NCI-H128 (cell line): Measurements from ENCODE around the gene PRMT7.

ENCODE experiments used
- DNase-seq: peaks from one replicate; lab custom pipeline; 2025; ENCODE audit not compliant: unreplicated experiment; lab: John Stamatoyannopoulos, UW

The PRMT7 gene

GRCh38 chr16:68389006-68389405 is 78.2 kb downstream of the PRMT7 start:
- DNase-seq: no peak

DNA sequence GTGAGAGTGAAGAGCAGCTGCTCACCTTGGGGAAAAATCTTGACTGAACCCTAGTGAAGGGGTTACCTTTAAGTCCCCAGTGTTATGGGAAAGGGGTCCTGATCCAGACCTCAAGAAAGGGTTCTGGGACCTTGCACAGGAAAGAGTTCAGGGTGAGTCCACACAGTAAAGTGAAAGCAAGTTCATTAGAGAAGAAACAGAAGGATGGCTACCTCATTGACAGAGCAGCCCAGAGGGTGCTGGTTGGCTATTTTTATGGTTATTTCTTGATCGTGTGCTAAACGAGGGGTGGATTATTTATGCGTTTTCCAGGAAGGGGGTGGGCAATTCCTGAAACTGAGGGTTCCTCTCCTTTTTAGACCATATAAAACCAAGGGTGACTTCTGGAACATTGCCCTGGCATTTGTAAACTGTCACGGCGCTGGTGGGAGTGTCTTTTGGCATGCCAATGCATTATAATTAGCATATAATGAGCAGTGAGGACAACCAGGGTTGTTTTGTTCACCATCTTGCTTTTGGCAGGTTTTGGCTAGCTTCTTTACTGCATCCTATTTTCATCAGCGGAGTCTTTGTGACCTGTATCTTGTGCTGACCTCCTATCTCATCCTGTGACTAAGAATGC is 79.0 kb downstream of the PRMT7 start:
- DNase-seq: no peak

DNA sequence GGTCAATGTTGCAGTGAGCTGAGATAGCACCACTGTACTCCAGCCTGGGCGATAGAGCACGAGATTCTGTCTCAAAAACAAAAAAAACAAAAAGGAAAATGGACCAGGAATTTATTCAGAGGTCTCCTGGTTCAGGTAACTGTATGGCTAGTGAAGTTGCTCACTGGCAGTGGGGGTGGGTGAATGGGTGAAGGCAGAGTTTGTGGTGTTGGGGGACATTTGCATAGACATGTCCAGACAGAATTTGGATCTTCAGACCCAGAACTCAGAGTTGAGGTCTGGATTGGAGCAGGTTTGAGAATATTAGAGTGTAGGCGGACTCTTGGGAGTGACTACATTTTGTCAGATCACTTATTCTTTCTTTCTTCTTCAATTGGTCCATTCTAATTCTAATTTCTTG is 82.5 kb downstream of the PRMT7 start:
- no peak for DNase-seq

- DNase-seq: no peak
Measured at GRCh38 chr16:68395167-68395786, 84.5 kb downstream of the PRMT7 start.

DNA sequence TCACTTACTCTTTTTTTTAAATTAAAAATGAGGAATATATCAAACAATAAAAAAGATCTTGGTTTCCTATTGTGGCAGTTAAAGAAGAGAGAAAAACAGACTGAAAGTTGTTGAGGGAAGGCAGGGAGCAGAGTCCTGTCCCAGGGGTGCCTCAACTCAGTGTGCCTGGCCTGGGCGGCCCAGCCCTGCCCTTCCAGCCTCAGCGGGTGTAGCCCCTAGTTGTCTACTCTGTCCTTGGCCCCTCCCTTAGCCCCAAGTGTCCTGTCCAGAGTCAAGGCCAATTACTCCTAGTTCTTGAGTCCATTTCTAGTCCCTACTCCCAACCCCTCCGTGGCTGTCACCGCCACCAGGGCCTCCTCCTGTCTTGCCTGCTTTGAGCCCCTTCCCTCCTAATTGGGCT is 85.0 kb downstream of the PRMT7 start:
- DNase-seq: no peak

- DNase-seq: no peak
Measured at GRCh38 chr16:68396481-68396880, 85.7 kb downstream of the PRMT7 start.

DNA sequence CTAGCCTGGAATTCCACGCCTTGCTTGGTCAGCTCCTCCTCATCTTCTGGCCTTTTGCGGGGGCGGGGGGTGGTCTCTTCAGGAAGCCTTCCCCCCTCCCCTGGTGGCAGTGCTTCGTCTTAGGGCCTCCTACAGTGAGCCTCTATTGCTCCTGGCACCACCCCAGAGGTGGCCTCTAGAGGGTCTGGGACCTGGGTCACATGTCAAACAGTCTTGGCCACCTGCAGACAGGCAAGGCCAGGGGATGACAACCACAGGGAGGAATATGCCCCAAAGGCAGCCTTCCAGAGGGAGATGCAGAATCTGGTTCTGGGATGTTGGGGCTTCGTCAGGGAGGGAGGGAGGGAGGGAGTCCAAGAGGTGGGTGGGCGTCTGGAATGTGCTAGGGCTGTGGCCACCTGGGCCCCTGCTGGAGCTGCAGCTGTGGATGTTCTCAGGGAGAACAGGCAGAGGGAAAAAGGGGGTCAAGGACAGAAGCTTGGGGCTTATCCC is 86.9 kb downstream of the PRMT7 start:
- no peak for DNase-seq

DNA sequence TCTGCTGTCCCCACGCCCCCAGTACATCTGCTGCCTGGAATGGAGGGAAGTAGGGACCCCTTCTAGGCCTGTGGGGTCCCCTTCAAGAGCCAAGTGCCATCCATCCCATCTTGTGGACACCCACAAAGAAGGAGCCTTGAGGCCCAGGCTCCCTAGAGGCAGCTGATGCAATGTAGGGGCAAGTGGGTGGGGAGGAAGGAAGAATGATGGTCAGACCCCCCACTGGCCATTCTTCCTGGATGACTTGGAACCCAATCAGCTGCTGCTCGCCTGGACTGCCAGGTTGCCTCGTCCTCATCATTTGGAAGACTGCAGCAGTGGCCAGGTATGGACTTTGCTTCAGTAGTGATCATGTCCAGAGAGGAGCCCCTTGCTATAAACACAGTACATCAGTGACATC is 88.6 kb downstream of the PRMT7 start:
- no peak for DNase-seq

- DNase-seq: no peak
Measured at GRCh38 chr16:68400083-68400923, 89.5 kb downstream of the PRMT7 start.

DNA sequence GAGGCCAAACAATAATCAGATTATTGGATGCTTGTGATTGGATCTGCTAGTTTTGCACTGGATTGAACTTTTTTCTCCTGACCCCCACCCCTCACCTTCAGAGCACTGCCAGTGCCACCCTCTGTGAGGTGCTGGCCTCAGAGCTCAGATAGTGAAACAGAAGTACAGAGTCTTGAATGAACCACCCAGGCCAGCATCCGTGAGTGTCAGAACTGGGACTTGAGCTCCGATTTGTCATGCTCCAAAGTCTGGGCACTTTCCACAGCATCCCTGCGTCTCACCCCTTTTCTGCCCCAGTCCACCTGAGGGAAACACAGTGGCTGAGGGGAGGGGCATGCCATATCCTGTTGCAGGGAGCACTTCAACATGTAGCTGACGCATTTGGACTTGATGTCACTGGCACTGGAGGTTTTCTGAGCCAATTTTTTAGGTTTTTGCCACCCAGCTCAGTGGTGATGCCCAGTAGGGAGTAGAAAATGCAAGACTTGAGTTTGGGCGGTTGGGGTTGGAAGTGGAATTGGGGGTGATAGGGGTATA is 90.2 kb downstream of the PRMT7 start:
- DNase-seq: no peak

GRCh38 chr16:68401871-68402747 is 91.3 kb downstream of the PRMT7 start:
- no peak for DNase-seq

- no peak for DNase-seq
Measured at GRCh38 chr16:68402748-68403040, 91.9 kb downstream of the PRMT7 start.

DNA sequence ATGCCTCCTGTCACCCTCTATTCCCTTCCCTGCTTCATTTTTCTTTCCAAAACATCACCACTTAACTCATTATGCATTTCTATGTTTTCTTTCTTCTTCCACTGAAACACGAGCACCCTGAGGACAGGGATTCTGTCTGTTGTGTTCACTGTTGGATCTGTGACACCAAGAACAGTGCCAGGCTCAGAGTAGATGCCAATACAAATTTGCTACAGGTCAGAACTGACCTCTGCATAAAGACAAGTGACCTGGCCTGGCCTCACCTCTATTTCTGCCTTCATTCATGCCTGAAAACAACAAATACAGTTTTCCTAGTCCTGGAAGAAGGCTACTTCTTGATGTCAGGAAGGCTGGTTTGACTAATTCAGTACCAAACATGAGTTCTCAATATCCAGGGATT is 92.4 kb downstream of the PRMT7 start:
- DNase-seq: no peak

DNA sequence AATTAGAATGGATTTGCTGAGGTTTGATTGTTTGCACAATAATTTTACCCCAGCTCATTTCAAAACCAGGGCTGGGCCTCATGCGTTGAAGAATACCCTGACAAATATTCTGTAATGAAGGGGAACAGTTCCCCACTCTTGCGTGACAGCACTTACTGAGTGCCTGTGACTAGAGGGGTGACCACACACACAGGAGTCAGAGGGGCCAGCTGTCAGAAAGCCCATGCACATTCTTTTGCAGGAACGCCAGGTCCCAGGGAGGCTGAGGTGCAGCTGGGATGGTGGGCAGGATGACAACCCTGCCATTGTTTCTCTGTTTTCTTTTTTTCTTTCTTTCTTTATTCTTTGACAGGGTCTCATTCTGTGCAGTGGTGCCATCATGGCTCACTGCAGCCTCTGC is 92.9 kb downstream of the PRMT7 start:
- no peak for DNase-seq

GRCh38 chr16:68404736-68405345 is 94.0 kb downstream of the PRMT7 start:
- no peak for DNase-seq

DNA sequence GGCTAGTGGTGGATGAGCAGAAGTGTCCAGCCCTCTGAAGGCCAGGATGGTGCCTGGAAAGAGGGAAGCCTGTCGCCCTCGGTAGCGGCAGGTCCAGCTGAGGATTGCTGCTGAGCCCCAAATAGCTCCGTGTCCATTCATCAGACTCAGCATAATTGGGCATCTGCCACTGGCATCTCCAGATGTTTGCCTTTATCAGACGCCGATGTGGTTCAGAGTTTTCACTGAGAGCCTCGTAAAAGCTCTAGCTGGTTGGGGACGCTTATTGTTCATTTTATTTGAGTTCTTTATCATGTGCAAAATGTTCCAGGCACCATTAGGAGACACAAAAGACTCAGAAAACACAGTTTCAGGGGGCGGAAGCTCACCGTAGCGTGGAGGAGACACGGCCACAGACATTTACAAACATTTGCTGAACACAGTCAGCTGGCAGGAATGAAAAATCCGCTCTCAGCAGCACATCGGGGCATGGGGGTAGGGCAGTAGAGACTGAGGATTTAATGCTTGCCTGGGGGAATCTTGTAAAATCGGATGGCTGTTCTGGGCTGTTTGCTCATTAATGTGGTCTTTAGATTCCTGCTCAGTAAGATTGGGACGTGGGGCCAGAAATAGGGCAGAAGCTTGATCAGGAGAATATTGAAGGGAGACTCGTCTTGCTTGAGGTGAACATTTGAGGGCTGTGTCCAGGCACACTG is 95.8 kb downstream of the PRMT7 start:
- DNase-seq: no peak
